ENCODE measurements around the gene DDR2. TPM values are rescaled to one million over a fixed set of nuclear protein-coding genes. Genes with fewer than 3 reads are reported as not detected.
A peak's percentile ranks its signal among the peaks of the same experiment; 100 is the strongest.

Gene DDR2
- total RNA-seq, 4 donors from 2014 or later = 15.1 to 36.9 (median 20.0) TPM

DNA sequence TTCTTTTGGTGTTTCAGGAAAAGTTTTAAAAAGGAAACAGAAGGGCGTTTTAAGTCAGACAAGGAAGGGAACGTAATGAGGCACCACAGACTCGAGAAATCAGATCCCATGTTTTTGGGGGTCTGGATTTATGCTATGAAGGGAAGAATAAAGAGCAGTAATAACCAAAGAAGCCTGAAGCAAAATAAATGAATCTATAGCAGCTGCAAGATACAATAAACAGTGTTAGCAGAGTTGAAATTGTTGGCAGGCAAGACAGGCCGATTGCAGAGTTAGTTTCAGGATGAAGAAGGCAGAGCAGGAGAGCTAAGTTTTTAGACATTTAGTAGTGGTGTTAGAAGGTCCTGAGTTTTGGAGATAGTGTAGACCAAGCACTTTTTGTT lies 425 bp downstream of the DDR2 start:
- 40 to 44% methylated on average over 4 of the region's 4 CpGs for WGBS, 2 donors
- TF ChIP-seq POLR2A (IDR thresholded peaks at IDR 0.05) (no peak), CTCF (IDR thresholded peaks at IDR 0.05) (no peak)
- peak overlapping the region; percentile 24 for H3K4me3 ChIP-seq (ENCODE audit: low read depth, poor library complexity, severe bottlenecking)
- intact Hi-C loops (cut with DNase I; ENCODE audit: low total_unique reads) = no loop called here
- no peak for DNase-seq (ENCODE audit: low spot score in 2 of 2)

GRCh38 chr1:162633081-162633762 lies 958 bp downstream of the DDR2 start:
- TF ChIP-seq POLR2A (IDR thresholded peaks at IDR 0.05) = no peak
- TF ChIP-seq CTCF (IDR thresholded peaks at IDR 0.05) = no peak
- WGBS, 2 donors = 48 to 64% methylated on average over 8 of the region's 8 CpGs
- DNase-seq (ENCODE audit: low spot score in 2 of 2) = no peak
- intact Hi-C loops (cut with DNase I; ENCODE audit: low total_unique reads) = no loop called here
- H3K4me3 ChIP-seq (ENCODE audit: low read depth, poor library complexity, severe bottlenecking) = peak overlapping the region; percentile 24

DNA sequence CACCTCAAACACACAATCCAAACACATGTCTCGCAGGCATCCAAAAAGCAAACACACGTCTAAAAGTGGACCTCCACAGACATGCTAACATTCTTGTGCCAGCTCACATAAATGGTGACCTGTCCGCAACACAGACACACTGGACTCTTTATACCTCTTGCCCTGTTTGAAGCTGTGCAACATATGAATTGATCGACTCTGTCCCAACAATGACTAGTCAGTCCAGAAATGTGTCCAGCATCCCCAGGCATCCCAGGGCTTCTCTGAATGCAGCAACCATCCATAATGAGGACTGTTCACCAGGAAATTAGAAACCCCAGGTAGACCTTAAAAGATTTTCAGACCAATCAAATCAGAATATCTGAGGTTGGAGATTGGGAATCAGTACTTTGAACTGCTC lies 3.2 kb downstream of the DDR2 start:
- TF ChIP-seq CTCF (IDR thresholded peaks at IDR 0.05) (no peak), POLR2A (IDR thresholded peaks at IDR 0.05) (no peak)
- intact Hi-C loops (cut with DNase I; ENCODE audit: low total_unique reads) = no loop called here
- 74% methylated on average over 4 of the region's 4 CpGs for WGBS, 2 donors
- no peak for DNase-seq (ENCODE audit: low spot score in 2 of 2)
- no peak overlapping the region for H3K4me3 ChIP-seq (ENCODE audit: low read depth, poor library complexity, severe bottlenecking)

GRCh38 chr1:162639718-162640117 lies 7.5 kb downstream of the DDR2 start:
- WGBS, 2 donors = 88 to 93% methylated on average over 7 of the region's 7 CpGs
- TF ChIP-seq POLR2A (IDR thresholded peaks at IDR 0.05) (no peak), CTCF (IDR thresholded peaks at IDR 0.05) (no peak)
- no peak for DNase-seq (ENCODE audit: low spot score in 2 of 2)
- intact Hi-C loops (cut with DNase I; ENCODE audit: low total_unique reads) = no loop called here
- no peak overlapping the region for H3K4me3 ChIP-seq (ENCODE audit: low read depth, poor library complexity, severe bottlenecking)

DNA sequence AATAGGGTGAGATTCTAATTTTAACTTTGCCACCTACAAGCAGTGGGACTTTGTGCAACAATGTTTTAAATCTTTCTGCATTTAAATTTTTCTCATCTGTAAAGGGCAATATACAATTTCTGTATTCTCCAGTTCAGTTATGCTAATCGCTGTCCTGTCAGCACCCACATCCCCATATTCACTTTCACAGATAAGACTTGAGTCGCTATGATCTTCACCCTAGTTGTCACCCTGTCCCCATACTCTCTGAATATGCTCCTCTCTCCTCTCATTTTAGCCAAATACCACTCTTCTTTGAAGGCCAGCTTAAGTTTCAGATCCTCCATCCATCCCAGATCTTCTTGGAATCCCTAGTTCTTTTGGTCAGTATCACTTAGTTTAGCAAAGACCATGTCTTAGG lies 8.8 kb downstream of the DDR2 start:
- TF ChIP-seq POLR2A (IDR thresholded peaks at IDR 0.05) (no peak), CTCF (IDR thresholded peaks at IDR 0.05) (no peak)
- intact Hi-C loops (cut with DNase I; ENCODE audit: low total_unique reads) = no loop called here
- DNase-seq (ENCODE audit: low spot score in 2 of 2) = no peak
- WGBS, 2 donors = 94 to 97% methylated on average over 2 of the region's 2 CpGs
- no peak overlapping the region for H3K4me3 ChIP-seq (ENCODE audit: low read depth, poor library complexity, severe bottlenecking)

DNA sequence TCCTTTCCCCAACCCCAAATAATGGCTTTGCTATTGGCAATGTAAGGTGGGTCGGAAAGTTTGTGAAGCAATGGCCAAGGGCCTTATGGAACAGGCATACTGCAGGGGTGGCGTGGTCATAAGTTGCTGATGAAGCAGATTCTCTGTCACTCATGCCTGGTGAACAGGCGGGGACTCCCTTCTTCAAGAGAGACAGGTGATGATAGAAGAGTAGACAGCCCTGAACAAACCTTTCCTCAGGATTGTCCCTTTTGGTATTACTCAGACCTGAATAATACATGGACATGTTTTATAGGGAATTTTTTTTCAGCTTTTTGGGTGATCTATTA lies 12.7 kb downstream of the DDR2 start:
- intact Hi-C loops (cut with DNase I; ENCODE audit: low total_unique reads) = no loop called here
- 97 to 98% methylated on average over 3 of the region's 3 CpGs for WGBS, 2 donors
- TF ChIP-seq POLR2A (IDR thresholded peaks at IDR 0.05) (no peak), CTCF (IDR thresholded peaks at IDR 0.05) (no peak)
- H3K4me3 ChIP-seq (ENCODE audit: low read depth, poor library complexity, severe bottlenecking) = no peak overlapping the region
- DNase-seq (ENCODE audit: low spot score in 2 of 2) = no peak

Data from lower leg skin (tissue), 4 donors.